Neuronal stem cell (in vitro differentiated cells): Measurements from ENCODE around the gene ARL5B.

Source experiments
- DNase-seq: peaks from one replicate; pipeline ENCODE4 v3.0.0-alpha.2; 2013; ENCODE audit warnings: low spot score
- H2AFZ ChIP-seq: one replicate; pipeline ENCODE4 v1.6.1; 2013; ENCODE audit warnings: mild to moderate bottlenecking, low read length, inconsistent platforms
- H2AK5ac ChIP-seq: 2 replicates; pipeline ENCODE4 v1.6.1; 2013; ENCODE audit warnings: low read depth, mild to moderate bottlenecking, inconsistent platforms, low read length, moderate library complexity, mixed read lengths
- H2BK120ac ChIP-seq: 2 replicates; pipeline ENCODE4 v1.6.1; 2013; ENCODE audit warnings: low read depth, mild to moderate bottlenecking, inconsistent platforms, low read length, moderate library complexity, mixed read lengths
- H2BK12ac ChIP-seq: one replicate; pipeline ENCODE4 v1.6.1; 2013; ENCODE audit warnings: low read length, inconsistent platforms
- H2BK15ac ChIP-seq: 2 replicates; pipeline ENCODE4 v1.6.1; 2013; ENCODE audit warnings: mild to moderate bottlenecking, low read length, inconsistent platforms, mixed read lengths
- H2BK5ac ChIP-seq: one replicate; pipeline ENCODE4 v1.6.1; 2013; ENCODE audit warnings: inconsistent platforms, mild to moderate bottlenecking, low read length, moderate library complexity
- H3K14ac ChIP-seq: one replicate; pipeline ENCODE4 v1.6.1; 2013; ENCODE audit warnings: low read length, inconsistent platforms
- H3K18ac ChIP-seq: 2 replicates; pipeline ENCODE4 v1.6.1; 2013; ENCODE audit warnings: low read length, inconsistent platforms
- H3K23ac ChIP-seq: 2 replicates; pipeline ENCODE4 v1.6.1; 2013; ENCODE audit warnings: low read depth, mild to moderate bottlenecking, mixed read lengths, low read length, inconsistent platforms; ENCODE audit not compliant: poor library complexity
- H3K27ac ChIP-seq: replicated peaks from 3 replicates; pipeline ENCODE4 v1.5.1; 2013; ENCODE audit warnings: low read length, inconsistent platforms
- H3K27me3 ChIP-seq, 3 experiments: 2 replicates each; pipeline ENCODE4 v1.6.1; 2013; ENCODE audit warnings: low read length in 3 of 3, mild to moderate bottlenecking in 2 of 3, inconsistent platforms in 1 of 3, low read depth in 1 of 3, mixed read lengths in 1 of 3, moderate library complexity in 1 of 3; ENCODE audit not compliant: control insufficient read depth in 3 of 3, insufficient read depth in 3 of 3
- H3K36me3 ChIP-seq, 2 donors: replicated peaks in 1 of 2; 2 replicates each; pipeline ENCODE4 v1.6.1; 2013; ENCODE audit warnings: low read length in 2 of 2; ENCODE audit not compliant: control insufficient read depth in 2 of 2, insufficient read depth in 2 of 2
- H3K4ac ChIP-seq: 2 replicates; pipeline ENCODE4 v1.6.1; 2013; ENCODE audit warnings: inconsistent platforms, mild to moderate bottlenecking, low read length, moderate library complexity
- H3K4me1 ChIP-seq, 2 donors: 1 replicate in 1 of 2; 2 replicates in 1 of 2; pipeline ENCODE4 v1.6.1; 2013; ENCODE audit warnings: low read length in 2 of 2, low read depth in 1 of 2; ENCODE audit not compliant: control insufficient read depth in 2 of 2, insufficient read depth in 1 of 2
- H3K4me2 ChIP-seq: one replicate; pipeline ENCODE4 v1.6.1; 2013; ENCODE audit warnings: mild to moderate bottlenecking, low read length, inconsistent platforms; ENCODE audit not compliant: insufficient read depth, poor library complexity, severe bottlenecking
- H3K4me3 ChIP-seq, 2 donors: 2 replicates each; pipeline ENCODE4 v1.5.1; 2013; ENCODE audit warnings: low read length in 2 of 2, mild to moderate bottlenecking in 2 of 2, inconsistent platforms in 1 of 2, moderate library complexity in 1 of 2
- H3K79me1 ChIP-seq: one replicate; pipeline ENCODE4 v1.6.1; 2013; ENCODE audit warnings: low read depth, mild to moderate bottlenecking, inconsistent platforms, low read length, moderate library complexity
- H3K9ac ChIP-seq: one replicate; pipeline ENCODE4 v1.6.1; 2013; ENCODE audit warnings: mild to moderate bottlenecking, low read depth, low read length, inconsistent platforms; ENCODE audit not compliant: poor library complexity
- H3K9me3 ChIP-seq, 2 donors: replicated peaks in 1 of 2; 2 replicates each; pipeline versions ENCODE3 to v1.6.1; 2013; ENCODE audit warnings: low read length in 2 of 2, mild to moderate bottlenecking in 2 of 2, inconsistent platforms in 1 of 2, low read depth in 1 of 2, mixed read lengths in 1 of 2, moderate library complexity in 1 of 2; ENCODE audit not compliant: control insufficient read depth in 2 of 2, insufficient read depth in 1 of 2
- H4K8ac ChIP-seq: one replicate; pipeline ENCODE4 v1.6.1; 2013; ENCODE audit warnings: low read depth, mild to moderate bottlenecking, inconsistent platforms, low read length, moderate library complexity
- H4K91ac ChIP-seq: one replicate; pipeline ENCODE4 v1.6.1; 2013; ENCODE audit warnings: low read length, low read depth, mild to moderate bottlenecking, inconsistent platforms; ENCODE audit not compliant: poor library complexity
- WGBS, 2 donors: extraction: QIAGEN DNeasy Blood & Tissue Kit; methylation state at CpG; one replicate each; pipeline ENCODE4 v1.1.7; 2013; ENCODE audit warnings: missing lambda C conversion rate in 2 of 2, mixed read lengths in 1 of 2; ENCODE audit not compliant: insufficient read length in 2 of 2, insufficient replicate concordance in 1 of 2; ENCODE audit errors: extremely low coverage in 2 of 2; 5-methylcytosine and 5-hydroxymethylcytosine counted together

Gene ARL5B

GRCh38 chr10:18723801-18724200 lies 64.6 kb downstream of the ARL5B start:
- no peak overlapping the region for H2BK12ac ChIP-seq
- 100% methylated on average over 1 of the region's 3 CpGs; no CpG with 5 or more reads in 1 of the 2 donors for WGBS, 2 donors
- H4K91ac ChIP-seq, result no peak overlapping the region
- H3K27ac ChIP-seq, result no peak overlapping the region
- no peaks in the 10 kb centered on the region for H3K79me1 ChIP-seq
- H2BK5ac ChIP-seq, result no peak overlapping the region
- H3K27me3 ChIP-seq, result no peaks in the 10 kb centered on the region
- H4K8ac ChIP-seq, result no peak overlapping the region
- no peak overlapping the region for H3K14ac ChIP-seq
- DNase-seq, result no peak
- H3K9me3 ChIP-seq, result no peaks in the 10 kb centered on the region
- no peak overlapping the region for H3K4ac ChIP-seq
- no peak overlapping the region for H3K23ac ChIP-seq
- no peak overlapping the region for H3K4me2 ChIP-seq
- H3K9ac ChIP-seq, result no peak overlapping the region
- no peak overlapping the region for H3K4me3 ChIP-seq
- no peak overlapping the region for H2AK5ac ChIP-seq
- no peaks in the 10 kb centered on the region for H3K4me1 ChIP-seq
- H2BK15ac ChIP-seq, result no peak overlapping the region
- H3K36me3 ChIP-seq, result no peaks in the 10 kb centered on the region
- H2BK120ac ChIP-seq, result no peak overlapping the region
- no peak overlapping the region for H3K18ac ChIP-seq
- no peak overlapping the region for H2AFZ ChIP-seq
